GM18498 (cell line): ENCODE results near the gene UBA3.

Source experiments
- ATAC-seq: cut with Tn5 transposase; IDR thresholded peaks from one replicate; pipeline ENCODE4 v1.9.1; 2021; ENCODE audit warnings: mild to moderate bottlenecking, moderate library complexity; ENCODE audit not compliant: unreplicated experiment

The UBA3 gene

GRCh38 chr3:69102384-69102783 lies 22.2 kb upstream of the UBA3 start:
- ATAC-seq = no peak

- no peak for ATAC-seq
Measured at GRCh38 chr3:69099576-69099975, 19.4 kb upstream of the UBA3 start.

GRCh38 chr3:69097407-69098086 lies 17.4 kb upstream of the UBA3 start:
- ATAC-seq = no peak

- no peak for ATAC-seq
Measured at GRCh38 chr3:69096299-69096698, 16.1 kb upstream of the UBA3 start.

- no peak for ATAC-seq
Measured at GRCh38 chr3:69095636-69096035, 15.5 kb upstream of the UBA3 start.

- ATAC-seq = no peak
Measured at GRCh38 chr3:69094467-69095205, 14.5 kb upstream of the UBA3 start.

GRCh38 chr3:69092030-69092516 lies 11.9 kb upstream of the UBA3 start:
- ATAC-seq = peak; percentile 74

- no peak for ATAC-seq
Measured at GRCh38 chr3:69091389-69092029, 11.3 kb upstream of the UBA3 start.

GRCh38 chr3:69090021-69090420 lies 9.9 kb upstream of the UBA3 start:
- no peak for ATAC-seq

- ATAC-seq = no peak
Measured at GRCh38 chr3:69088063-69088462, 7.9 kb upstream of the UBA3 start.

GRCh38 chr3:69087030-69087791 lies 7.0 kb upstream of the UBA3 start:
- no peak for ATAC-seq

- ATAC-seq = no peak
Measured at GRCh38 chr3:69085833-69086722, 5.9 kb upstream of the UBA3 start.

- ATAC-seq = peak; percentile 1
Measured at GRCh38 chr3:69085168-69085832, 5.1 kb upstream of the UBA3 start.

GRCh38 chr3:69084326-69085167 lies 4.4 kb upstream of the UBA3 start, which contains the start of gene ARL6IP5:
ARL6IP5 (plus strand) TSS chr3:69084937; CDS start chr3:69085048, 111 bp downstream.
- ATAC-seq = peak; percentile 58

- peak; percentile 61 for ATAC-seq
Measured at GRCh38 chr3:69082805-69083204, 2.6 kb upstream of the UBA3 start.

- no peak for ATAC-seq
Measured at GRCh38 chr3:69082361-69082760, 2.2 kb upstream of the UBA3 start.

GRCh38 chr3:69081583-69082262 lies 1.6 kb upstream of the UBA3 start:
- no peak for ATAC-seq
